PC-9 (cell line): Measurements from ENCODE around the gene ZNF785.
"Not testable (repeated sequence)": the region's sequence is repeated elsewhere in the genome, so short reads cannot be mapped to it uniquely, and the experiment has no call there.

Experiments used
- CTCF ChIP-seq: fragments of 200-600 bp; sonication (generic); conservative IDR thresholded peaks from 2 replicates; pipeline ENCODE4 v1.6.1; 2017; ENCODE audit warnings: mixed run types, antibody characterized with exemption, mild to moderate bottlenecking, moderate library complexity
- EZH2 ChIP-seq: fragments of 200-600 bp; sonication (generic); IDR thresholded peaks from 2 replicates; pipeline ENCODE4 v1.8.0; 2017; ENCODE audit warnings: antibody characterized with exemption, low read depth

- TF ChIP-seq CTCF, EZH2: not testable (repeated sequence)
Measured at GRCh38 chr16:30590869-30591268, 5.4 kb upstream of the ZNF785 start.
